NCI-H128 (cell line): ENCODE results near the gene GRB10.

Source experiments
- DNase-seq: peaks from one replicate; lab custom pipeline; 2025; ENCODE audit not compliant: unreplicated experiment; lab: John Stamatoyannopoulos, UW

The GRB10 gene

DNA sequence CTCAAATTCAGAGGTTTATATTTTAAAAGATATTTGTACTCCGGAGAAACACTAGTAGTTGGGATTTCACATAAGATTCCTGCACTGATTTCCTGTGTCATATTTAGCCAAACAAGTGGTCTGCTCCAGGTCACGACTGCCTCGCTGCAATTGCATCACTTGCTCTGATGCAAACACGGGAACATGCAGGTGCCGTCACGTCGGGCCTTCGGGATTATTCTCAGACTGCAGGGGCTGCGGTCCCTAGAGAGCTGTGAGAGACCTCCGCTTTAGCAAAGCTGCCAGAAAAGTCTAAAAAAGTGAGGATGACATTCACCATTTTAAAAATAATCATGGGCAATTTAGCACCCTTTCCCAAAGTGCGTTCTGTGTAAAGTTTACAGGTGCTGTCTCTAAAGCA lies 124.0 kb downstream of the GRB10 start:
- DNase-seq, result no peak

DNA sequence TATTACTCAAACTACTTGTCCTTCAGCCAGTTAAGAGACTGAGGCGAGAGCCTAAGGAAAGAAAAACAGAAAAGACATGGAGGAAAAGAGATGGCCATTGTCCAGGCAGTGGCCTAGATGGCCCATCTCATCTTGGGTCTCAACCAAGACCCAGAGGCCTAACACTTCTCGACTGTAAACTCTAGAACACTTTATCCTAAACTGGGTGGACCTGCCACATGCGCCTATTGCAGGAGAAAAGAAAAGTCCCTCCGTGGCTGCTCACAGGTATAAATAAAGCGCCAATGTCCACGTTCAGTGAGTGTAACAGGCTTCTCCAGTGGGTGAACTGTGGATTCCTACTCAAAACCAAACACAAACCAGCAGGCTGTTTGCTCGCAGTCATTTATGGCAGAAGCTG lies 124.8 kb downstream of the GRB10 start:
- no peak for DNase-seq

DNA sequence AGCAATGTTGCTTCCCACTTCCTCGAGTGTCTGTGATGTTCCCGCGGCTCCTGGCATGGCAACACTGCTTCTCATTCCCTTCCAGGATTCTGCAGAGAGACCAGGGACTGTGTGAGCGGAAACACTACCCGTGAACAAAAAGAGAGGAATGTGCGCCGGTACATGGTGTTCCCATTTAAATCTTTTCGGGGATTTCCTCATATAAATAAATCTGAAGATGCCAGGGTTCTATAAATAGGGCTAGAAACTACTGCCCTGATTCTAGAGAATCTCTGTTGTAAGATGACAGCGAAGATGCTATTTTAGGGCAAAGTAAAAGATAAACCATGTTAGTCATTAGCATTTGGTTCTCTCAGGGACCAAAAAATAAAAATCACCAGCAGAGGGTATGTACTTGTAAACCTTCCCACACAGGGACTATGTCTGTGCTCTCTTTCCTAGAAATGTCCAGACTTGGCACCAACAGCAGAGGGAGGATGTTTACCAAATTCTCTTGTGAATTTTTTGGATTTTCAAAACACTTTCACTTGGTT lies 125.3 kb downstream of the GRB10 start:
- DNase-seq, result no peak

DNA sequence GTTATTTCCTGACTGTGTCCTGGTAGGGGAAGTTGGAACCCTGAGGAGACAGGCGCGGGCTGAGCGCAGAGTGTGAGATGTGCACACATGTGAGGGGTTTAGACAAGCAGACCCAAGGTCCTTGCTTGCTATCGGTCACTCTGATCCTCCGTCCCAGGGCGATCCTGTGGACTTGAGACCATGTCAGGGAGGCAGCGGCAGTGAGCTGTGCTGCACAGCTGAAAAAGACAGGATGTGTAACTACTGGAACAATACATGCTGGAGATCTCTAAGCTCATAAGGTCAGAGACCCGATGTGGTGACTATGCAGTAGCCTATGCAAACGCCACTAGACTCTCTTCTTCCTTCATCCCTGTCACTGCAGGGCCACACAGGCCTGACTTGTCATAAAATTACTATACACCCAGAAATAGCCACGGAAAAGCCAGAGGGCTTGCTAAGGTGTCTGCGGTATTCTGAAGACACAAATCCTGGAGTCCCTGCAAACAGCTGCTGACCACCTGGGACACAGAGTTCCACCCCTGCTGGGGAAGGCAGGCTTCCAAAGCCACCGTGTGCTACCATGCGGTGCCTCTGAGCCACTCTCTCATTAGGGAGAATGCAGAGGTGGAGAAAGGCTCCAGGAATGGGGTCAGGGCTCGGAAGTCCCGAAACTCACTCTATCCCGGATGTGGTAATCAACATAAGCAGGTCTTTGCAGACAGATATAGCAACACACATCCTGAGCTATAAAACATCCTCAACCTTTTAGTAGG lies 126.4 kb downstream of the GRB10 start:
- DNase-seq, result no peak

DNA sequence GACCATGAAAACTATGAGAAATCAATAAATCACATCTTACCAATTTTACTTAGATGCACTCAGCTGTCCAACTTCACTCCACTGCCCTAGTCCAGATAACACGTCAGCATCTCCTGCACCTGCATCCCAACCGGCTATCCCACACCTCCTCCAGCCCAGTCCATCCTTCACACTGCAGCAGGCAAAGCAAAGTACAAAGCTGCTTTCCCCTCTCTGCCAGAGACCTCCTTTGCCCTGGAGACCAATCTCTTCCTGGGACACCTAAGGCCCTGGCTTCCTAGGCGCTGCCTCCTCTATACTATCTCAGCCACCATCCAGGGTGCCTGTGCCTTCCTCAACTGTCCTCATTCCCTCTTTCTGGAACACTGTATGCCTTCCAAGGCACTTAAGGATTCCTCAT lies 127.2 kb downstream of the GRB10 start:
- DNase-seq, result no peak

DNA sequence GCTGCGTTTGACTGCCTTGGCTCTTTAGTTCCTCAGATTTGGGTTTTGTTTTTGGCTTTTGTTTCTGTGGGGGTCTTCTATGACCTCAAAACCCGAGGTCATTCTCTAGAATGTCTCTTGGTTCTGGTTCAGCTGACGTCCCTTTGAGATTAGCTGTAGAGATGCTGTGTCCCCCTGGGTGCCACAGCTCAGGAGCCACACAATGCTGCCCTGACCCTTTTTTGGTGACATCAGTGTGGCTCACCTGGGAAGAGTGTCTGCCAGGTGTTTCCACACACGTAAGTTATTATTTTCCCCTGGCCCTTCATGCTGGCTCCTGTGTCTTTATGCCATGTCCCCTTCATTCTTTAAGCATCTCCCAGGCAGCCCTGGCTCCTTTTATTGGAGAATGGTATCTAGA lies 127.7 kb downstream of the GRB10 start:
- DNase-seq, result no peak

DNA sequence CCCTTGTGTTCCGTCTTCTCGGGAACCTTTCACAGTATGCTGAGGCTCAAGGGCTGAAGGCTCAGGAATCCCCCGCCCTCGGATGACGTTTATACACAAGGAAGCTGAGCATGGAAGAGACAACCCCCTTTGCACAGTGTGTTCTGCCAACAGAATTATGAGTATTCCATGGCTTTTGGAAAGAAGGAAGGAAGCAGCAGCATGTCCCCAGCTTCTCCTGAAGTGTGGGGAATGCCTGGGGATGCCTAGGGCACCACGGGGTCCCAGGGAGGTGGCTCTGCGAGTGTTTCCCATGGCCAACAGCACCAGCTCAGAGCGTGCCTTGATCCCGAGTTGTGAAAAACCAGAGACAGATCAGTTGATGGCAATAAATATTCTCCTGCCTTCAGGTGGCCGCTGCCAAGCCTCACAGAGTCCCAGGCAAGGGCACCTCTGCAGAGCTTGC lies 128.7 kb downstream of the GRB10 start:
- no peak for DNase-seq

DNA sequence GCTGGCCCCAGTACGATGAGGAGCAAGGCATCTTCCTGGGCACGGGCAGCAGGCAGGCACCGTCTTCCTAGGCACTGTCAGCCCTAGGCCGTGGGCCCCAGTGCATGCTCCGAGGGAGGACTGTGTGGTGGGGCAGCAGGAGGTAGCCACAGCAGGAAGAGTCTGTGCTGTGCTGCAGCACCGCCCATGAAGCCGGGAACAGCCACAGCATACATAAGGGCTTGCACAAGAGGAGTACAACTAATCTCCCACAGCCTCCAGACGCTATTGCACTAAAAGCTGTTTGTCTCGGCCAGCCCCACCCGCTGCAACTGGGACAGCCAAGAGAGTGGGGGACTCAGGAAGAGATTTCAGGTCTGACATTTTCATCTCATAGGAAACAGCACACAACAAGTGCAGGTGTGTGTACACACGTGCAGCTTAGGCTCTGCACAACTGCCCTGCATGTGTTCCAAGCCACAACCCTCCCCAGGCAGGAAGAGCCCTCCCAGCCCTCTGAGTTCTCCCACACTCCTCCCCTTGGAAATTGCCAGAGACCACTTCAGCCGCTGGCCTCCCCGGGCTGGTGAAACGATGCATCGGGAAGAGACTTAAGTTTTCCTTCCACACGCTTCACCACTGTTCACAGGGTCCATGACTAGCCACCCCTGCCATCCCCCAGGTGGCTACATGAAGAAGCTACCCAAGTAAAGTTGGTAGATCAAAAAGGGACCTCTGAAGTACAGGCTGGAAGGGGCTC lies 129.4 kb downstream of the GRB10 start:
- DNase-seq, result no peak

DNA sequence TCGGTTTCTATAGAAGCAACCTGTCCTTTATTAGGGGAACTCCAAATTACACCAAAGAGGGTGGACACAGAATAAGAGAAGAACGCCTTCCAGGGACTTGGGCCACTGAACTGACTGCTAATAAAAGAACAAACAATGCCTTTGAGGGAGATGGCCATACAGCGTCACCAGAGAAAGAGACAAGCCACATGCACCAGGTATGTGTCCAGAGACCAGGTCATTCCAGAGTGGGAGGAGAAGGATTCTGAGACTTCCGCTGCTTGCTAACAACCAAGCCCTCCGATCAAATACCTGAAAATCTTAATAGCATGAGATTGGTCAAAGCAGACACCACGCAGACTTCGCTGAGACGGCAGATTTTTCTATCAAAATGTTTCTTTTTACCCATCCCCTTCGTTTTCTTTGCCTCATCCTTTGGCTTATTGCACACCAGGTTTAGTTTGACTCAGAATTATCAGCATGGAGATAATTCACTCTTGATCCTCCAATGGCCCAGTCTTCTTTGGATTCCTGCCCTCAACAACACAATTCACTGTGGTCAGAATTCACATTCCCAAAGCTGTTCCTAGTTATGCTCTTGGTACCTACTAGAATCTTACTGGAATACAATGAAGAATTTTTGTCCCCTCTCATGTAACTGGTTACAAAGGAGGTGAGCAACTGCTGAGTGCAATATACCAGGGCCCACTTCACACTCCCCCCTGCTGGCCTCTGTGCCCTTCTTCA lies 130.1 kb downstream of the GRB10 start:
- no peak for DNase-seq

DNA sequence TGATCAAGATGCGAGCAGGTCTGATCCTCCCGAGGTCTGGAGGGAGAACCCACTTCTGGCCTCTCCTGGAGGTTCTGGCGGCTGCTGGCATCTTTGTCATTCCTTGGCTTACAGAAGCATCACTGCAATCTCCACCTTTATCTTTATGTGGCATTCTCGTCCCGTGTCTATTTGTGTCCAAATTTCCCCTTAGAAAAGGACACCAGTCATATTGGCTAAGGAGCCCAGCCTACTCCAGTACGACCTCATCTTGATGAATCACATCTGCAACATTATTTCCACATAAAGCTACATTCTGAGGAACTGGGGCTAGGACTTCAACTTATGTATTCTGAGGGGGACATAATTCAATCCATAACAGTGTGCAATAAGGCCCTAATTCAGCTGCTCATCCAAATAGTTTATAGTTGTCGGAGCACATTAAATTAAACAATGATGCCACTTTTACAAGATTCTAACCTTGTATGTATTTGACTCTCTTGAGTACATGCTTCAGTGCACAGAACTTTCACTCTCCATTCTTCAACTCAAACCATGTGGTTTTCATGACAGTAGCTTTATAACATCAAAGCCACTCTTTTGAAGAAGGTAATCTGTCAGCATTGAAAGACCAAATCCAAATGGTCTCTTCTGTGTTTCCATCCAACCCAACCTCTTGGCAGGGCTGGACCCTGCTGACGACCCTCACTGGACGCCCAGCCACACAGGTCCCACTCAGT lies 131.3 kb downstream of the GRB10 start:
- no peak for DNase-seq

DNA sequence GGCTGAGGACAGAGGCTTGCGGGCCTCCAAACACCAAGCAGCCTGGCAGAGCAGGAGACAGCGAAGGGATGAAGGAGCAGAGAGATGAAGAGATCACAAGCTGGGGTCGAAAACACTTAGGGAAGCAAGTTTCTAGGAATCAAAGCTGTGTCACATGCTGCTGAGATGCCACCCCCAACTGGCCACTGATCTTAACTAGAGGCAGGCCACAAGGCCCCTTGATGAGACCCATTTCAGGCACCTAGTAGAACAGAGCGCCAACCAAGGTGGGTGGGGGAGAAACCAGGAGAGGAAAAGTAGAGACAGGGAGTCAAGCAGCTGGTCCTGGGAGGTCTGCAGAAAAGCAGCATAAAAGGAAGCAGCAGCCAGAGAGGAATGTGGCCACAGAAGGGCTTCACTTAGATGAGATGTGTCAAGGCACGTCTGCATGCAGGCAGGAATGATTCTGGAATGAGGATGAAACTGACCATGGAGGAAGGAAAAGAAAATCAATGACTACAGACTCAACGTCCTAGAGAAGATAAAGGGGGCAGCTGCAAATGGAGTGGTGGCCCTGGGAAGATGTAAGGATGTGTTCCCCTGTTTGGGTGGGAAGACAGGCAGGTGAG lies 132.5 kb downstream of the GRB10 start:
- no peak for DNase-seq

DNA sequence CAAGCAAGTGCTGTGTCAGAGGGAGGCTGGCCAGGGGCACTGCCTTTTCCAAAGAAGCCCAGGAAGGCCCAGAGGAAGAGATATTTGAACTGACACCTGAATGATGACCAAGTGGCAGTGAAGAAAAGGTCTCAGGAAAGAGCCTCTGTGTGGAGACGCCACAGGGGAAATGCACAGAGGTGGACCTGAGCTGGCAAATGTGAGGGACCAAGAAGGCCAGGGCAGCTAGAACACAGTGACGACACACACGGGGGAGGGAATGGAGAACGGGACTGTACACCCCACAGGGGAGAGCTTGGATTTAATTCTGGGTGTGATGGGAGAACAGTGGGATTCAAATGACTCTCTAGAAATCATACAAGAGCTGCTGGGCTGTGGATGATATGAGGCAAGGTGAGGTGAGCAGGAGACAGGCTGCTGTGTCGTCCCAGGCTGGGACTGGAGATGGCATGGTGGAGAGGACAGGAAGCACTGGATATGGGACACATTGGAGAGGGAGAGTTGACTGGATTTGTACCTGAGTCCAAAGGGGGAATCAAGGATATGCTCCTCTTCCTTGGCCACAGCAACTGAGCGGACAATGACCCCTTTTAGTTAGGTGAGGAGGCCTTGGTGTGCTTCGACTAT lies 133.3 kb downstream of the GRB10 start:
- no peak for DNase-seq

DNA sequence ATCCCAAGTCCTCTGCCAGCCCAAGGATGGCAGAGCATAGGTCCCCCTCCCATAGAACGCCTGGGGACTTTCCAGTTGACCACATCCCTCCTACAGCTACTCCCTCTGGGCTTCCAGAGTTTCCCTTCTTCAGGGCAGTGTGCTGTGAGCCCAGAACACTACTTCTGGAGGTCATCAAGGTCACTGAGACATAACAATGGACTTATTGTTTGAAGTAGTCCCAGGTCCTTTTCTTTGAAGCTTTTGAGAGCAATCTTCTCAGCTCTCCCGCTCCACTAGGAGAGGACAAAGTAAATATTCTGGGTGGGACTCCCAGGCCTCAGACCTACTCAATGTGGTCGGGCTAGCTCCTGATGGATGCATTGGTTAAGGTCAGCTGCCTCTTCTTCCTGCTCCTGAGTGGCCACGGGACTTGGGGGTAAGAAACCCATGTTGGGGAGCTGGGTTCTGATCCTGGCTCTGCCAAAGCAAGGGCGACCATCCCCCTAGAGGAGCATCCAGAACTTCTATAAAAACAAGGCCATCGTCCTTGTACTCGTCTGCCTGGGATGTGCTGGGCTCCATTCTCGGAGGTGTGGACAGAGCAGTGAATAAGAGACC lies 134.0 kb downstream of the GRB10 start:
- no peak for DNase-seq

DNA sequence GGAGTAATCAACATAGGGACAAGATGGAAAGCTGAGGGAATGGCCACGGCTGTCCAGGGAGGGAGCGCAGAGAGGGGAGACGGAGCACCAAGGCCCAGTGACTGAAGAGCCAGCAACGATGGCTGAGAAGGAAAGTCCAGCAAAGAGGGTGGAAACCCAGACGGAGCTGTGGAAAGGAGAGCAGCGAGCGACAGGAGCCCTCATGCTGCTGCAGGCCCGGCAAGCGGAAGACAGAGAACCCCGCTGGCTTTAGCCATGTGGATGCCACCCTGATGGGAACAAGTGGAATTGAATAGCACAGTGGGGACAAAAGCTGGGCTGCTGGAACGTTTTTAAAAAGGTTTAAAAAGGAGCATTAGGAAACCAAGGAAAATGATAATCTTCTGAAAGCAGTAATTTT lies 134.6 kb downstream of the GRB10 start:
- DNase-seq, result no peak

DNA sequence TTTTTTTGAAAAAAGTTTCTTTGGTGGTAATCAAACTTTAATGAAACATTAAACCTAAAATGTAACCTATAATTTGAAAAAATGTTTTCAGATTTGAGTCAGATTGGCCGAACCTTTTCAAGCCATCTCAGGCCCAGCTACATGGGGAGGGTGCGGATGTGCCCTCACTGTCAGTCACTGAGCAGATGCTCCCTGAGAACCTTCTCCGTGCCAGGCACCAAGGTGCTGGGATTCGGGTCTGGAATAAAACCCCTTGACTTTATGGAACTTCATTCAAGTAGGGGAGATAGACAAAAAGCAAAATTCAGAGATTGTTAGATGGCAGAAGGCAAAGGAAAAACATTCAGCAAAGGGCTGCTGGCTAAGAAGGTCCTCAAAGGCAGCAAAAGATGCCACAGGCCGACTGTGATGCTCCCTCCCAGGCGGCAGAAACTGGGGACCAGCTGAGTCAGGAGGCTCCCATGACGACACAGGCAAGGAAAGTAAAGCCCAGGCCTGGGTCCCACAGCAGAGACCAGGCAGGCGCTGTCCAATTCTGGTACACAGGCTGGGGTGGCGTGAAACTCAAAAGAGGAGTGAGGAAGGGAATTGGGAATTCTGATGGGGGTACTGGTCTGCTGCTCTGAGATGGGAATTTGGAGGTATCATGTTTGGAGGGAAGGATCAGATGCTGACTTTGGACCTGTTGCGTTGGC lies 135.3 kb downstream of the GRB10 start:
- no peak for DNase-seq

DNA sequence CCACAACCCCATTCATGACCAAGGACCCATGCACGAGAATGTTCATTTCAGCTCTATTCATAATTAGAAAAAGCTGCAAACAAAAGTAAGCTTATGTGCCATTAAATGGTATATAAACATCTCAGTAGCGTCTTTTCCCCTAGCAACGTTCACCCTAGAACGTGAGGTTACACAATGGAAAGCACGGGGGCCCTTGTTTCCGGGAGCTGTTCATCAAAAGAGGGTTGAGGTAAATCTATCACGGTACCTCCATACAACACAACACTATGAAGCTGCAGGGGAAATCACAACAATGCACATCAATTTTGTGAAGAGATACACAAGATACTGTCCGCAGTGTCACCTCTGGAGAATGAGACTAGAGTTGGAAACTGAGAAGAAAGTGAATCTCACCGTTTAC lies 136.6 kb downstream of the GRB10 start:
- no peak for DNase-seq

DNA sequence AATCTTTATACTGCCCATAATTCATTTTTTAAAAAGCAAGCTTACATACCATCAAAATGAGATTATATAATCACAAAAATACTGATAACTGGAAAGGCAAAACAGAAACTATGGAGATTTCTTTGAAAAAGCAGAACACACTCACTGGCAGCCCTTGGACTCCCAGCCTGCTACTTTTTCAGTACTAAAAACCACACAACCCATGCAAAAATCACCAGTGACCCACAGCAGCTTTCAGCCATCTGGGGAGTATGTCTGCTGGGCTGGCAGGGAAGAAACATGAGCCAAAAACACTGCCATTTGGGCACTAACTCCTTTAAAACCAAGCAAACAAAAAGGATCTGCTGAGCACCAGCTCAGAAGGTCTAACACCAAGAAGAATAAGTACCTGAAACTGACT lies 137.5 kb downstream of the GRB10 start:
- DNase-seq, result no peak

DNA sequence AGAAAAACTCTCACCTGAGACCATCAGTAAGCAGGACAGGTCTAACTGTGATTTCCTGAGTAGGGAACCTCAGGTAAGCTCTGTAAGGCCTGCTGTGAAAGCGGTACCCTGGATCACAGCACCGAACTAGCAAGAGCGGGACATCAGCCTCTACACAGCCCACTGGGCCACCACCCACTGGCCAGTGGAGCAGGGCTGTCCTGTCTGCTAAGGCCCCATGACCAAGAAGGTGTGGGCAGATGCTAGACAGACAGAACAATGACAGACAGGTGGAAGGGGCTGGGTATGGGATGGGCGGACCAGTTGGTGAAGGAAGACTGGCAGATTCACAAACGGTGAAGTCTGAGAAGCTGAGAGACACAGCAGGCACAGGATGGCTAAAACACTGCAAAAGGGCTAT lies 138.1 kb downstream of the GRB10 start:
- no peak for DNase-seq

DNA sequence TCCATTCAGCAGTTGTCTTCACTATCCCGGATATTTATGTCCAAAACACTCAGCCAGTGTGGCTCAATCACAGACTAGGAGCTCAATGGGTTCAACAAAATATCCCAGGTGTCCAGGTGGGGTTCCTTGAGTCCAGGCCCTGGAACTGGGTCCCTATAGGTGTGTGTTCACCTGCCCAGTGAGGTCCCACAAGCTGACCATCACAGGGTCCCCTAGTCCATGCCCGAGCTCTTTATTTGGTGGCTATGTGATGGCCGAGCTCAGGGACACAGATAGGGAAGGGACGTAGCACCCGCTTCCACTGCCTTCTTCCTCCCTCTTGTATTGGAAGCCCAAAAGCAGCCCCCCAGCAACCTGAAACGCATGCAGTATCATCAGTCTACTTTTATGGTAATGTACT lies 138.6 kb downstream of the GRB10 start:
- no peak for DNase-seq
